GM19467 (cell line): ENCODE data around the gene RHOG.

Source experiments
- ATAC-seq: cut with Tn5 transposase; IDR thresholded peaks from one replicate; pipeline ENCODE4 v1.9.1; 2021; ENCODE audit warnings: mild to moderate bottlenecking, moderate library complexity; ENCODE audit not compliant: unreplicated experiment

Gene RHOG

GRCh38 chr11:3781423-3781822, 59.3 kb downstream of the RHOG start:
- no peak for ATAC-seq
